ENCODE data around the gene PIEZO2.
"Not testable (repeated sequence)": the region's sequence is repeated elsewhere in the genome, so short reads cannot be mapped to it uniquely, and the experiment has no call there.

The PIEZO2 gene

GRCh38 chr18:11176481-11176881, 27.1 kb upstream of the PIEZO2 start:
- ChIA-PET CTCF (no interaction called here), POLR2A (no interaction called here)
- DNase-seq, result peak in 1 of 3 donors; percentile 3
- Histone ChIP-seq H3K4me3 (ENCODE audit: control insufficient read depth in 1 of 7, extremely low read depth in 1 of 7, insufficient read depth in 4 of 7, low read depth in 2 of 7, low read length in 6 of 7) (peak overlapping the region in 1 of 7 experiments; percentile 17), H3K9me3 (ENCODE audit: control extremely low read depth in 1 of 5, control insufficient read depth in 4 of 5, insufficient read depth in 2 of 5, low read depth in 1 of 5, low read length in 4 of 5) (no peaks in the 10 kb centered on the region), H3K4me1 (ENCODE audit: control extremely low read depth in 1 of 4, control insufficient read depth in 4 of 4, insufficient read depth in 4 of 4, low read length in 3 of 4) (peaks cover 5 to 22% (median 10%) of the 10 kb centered on the region in 4 experiments), H3K27ac (ENCODE audit: insufficient read depth in 1 of 2, low read depth in 1 of 2, low read length in 2 of 2, poor library complexity in 1 of 2, severe bottlenecking in 2 of 2) (no peak overlapping the region), H3K27me3 (replicated peaks in 2 of 5; ENCODE audit: control insufficient read depth in 4 of 5, insufficient read depth in 5 of 5, low read length in 4 of 5) (no peaks in the 10 kb centered on the region), H3K36me3 (ENCODE audit: control insufficient read depth in 4 of 4, insufficient read depth in 4 of 4, low read length in 3 of 4) (no peaks in the 10 kb centered on the region)
- 68% methylated on average over 3 of the region's 3 CpGs for WGBS (ENCODE audit: insufficient coverage)

DNA sequence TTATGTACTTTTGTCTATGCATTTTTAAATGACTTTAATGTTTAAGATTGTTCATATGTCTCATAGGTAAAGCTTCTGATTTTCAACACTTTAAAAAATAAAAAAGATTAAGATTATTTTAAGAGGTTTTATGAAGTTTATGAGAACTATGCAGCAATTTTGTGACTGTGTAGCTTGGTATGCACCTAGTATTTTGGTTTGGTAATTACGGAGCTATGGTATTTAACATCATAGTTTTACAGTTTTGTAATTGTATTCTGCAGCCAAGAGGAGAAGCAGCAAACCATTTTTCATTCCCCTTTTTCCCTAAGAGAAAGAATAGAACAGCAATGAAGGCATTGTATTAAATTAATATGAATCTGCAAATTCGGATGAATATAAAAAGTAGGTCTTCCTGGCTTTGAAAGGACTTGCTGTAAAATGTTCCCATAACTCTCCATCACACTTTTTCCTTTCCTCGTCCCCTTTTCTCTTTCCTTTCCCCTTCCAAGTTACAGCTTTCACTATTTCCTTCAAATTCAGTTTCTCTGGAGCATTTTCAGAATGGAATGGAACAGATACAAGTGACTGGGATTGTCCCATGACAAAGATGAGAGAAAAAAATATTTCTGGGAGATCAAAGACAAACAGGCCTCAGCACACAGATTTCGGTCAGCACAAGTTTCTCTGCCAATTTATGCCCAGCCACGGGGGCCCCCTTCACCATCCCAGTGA, 26.1 kb upstream of the PIEZO2 start:
- CTCF ChIA-PET, result no interaction called here
- H3K36me3 ChIP-seq (ENCODE audit: control insufficient read depth in 4 of 4, insufficient read depth in 4 of 4, low read length in 3 of 4), result no peaks in the 10 kb centered on the region
- no peak for DNase-seq
- no peaks in the 10 kb centered on the region for H3K27me3 ChIP-seq (replicated peaks in 2 of 5; ENCODE audit: control insufficient read depth in 4 of 5, insufficient read depth in 5 of 5, low read length in 4 of 5)
- POLR2A ChIA-PET, result no interaction called here
- H3K4me1 ChIP-seq (ENCODE audit: control extremely low read depth in 1 of 4, control insufficient read depth in 4 of 4, insufficient read depth in 4 of 4, low read length in 3 of 4), result peaks cover 5 to 22% (median 10%) of the 10 kb centered on the region in 4 experiments
- H3K4me3 ChIP-seq (ENCODE audit: control insufficient read depth in 1 of 7, extremely low read depth in 1 of 7, insufficient read depth in 4 of 7, low read depth in 2 of 7, low read length in 6 of 7), result no peak overlapping the region
- H3K9me3 ChIP-seq (ENCODE audit: control extremely low read depth in 1 of 5, control insufficient read depth in 4 of 5, insufficient read depth in 2 of 5, low read depth in 1 of 5, low read length in 4 of 5), result no peaks in the 10 kb centered on the region
- 92% methylated on average over 3 of the region's 5 CpGs for WGBS (ENCODE audit: insufficient coverage)
- H3K27ac ChIP-seq (ENCODE audit: insufficient read depth in 1 of 2, low read depth in 1 of 2, low read length in 2 of 2, poor library complexity in 1 of 2, severe bottlenecking in 2 of 2), result no peak overlapping the region

DNA sequence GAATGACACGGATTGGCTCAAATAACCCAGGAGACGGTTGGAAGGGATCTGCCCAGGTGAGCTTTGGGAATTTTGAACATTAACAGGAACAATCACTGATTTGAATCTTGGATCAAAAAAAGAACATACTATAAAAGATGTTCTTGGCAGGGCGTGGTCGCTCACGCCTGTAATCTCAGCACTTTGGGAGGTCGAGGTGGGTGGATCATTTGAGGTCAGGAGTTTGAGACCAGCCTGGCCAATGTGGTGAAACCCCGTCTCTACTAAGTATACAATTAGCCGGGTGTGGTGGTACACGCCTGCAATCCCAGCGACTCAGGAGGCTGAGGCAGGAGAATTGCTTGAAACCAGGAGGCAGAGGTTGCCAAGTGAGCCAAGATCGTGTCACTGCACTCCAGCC, 24.8 kb upstream of the PIEZO2 start:
- H3K27ac ChIP-seq (ENCODE audit: insufficient read depth in 1 of 2, low read depth in 1 of 2, low read length in 2 of 2, poor library complexity in 1 of 2, severe bottlenecking in 2 of 2); H3K36me3 ChIP-seq (ENCODE audit: control insufficient read depth in 4 of 4, insufficient read depth in 4 of 4, low read length in 3 of 4); CTCF ChIA-PET; H3K9me3 ChIP-seq (ENCODE audit: control extremely low read depth in 1 of 5, control insufficient read depth in 4 of 5, insufficient read depth in 2 of 5, low read depth in 1 of 5, low read length in 4 of 5); POLR2A ChIA-PET; DNase-seq; H3K4me3 ChIP-seq (ENCODE audit: control insufficient read depth in 1 of 7, extremely low read depth in 1 of 7, insufficient read depth in 4 of 7, low read depth in 2 of 7, low read length in 6 of 7); H3K27me3 ChIP-seq (replicated peaks in 2 of 5; ENCODE audit: control insufficient read depth in 4 of 5, insufficient read depth in 5 of 5, low read length in 4 of 5): not testable (repeated sequence)
- peaks cover 5 to 19% (median 8%) of the 10 kb centered on the region in 4 experiments for H3K4me1 ChIP-seq (ENCODE audit: control extremely low read depth in 1 of 4, control insufficient read depth in 4 of 4, insufficient read depth in 4 of 4, low read length in 3 of 4)
- 95% methylated on average over 6 of the region's 11 CpGs for WGBS (ENCODE audit: insufficient coverage)

DNA sequence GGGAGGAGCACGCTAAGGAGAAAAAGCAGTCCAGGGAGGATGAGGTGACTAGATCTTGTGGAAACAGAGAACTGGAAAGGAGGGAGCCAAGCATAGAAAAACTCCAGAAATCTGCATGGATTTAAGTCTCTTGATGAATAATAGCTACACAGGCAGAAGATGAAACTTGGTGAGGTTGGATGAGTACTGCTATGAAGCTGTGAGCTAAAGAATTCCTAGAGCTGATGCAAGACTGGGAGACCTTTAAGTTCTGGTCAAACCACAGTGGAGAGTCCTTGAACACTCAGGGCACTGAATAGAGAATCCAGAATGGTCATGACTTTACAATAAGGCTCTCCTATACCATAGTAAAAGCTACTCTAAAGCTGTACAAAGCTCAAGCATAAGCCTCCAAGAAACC, 18.4 kb upstream of the PIEZO2 start:
- Histone ChIP-seq H3K36me3 (ENCODE audit: control insufficient read depth in 4 of 4, insufficient read depth in 4 of 4, low read length in 3 of 4) (no peaks in the 10 kb centered on the region), H3K4me3 (ENCODE audit: control insufficient read depth in 1 of 7, extremely low read depth in 1 of 7, insufficient read depth in 4 of 7, low read depth in 2 of 7, low read length in 6 of 7) (no peak overlapping the region), H3K27ac (ENCODE audit: insufficient read depth in 1 of 2, low read depth in 1 of 2, low read length in 2 of 2, poor library complexity in 1 of 2, severe bottlenecking in 2 of 2) (no peak overlapping the region), H3K4me1 (ENCODE audit: control extremely low read depth in 1 of 4, control insufficient read depth in 4 of 4, insufficient read depth in 4 of 4, low read length in 3 of 4) (peaks cover 0 to 4% (median 0%) of the 10 kb centered on the region in 4 experiments), H3K27me3 (replicated peaks in 2 of 5; ENCODE audit: control insufficient read depth in 4 of 5, insufficient read depth in 5 of 5, low read length in 4 of 5) (no peaks in the 10 kb centered on the region), H3K9me3 (ENCODE audit: control extremely low read depth in 1 of 5, control insufficient read depth in 4 of 5, insufficient read depth in 2 of 5, low read depth in 1 of 5, low read length in 4 of 5) (no peaks in the 10 kb centered on the region)
- CTCF ChIA-PET, result no interaction called here
- POLR2A ChIA-PET, result no interaction called here
- WGBS (ENCODE audit: insufficient coverage), result 100% methylated on average over 1 of the region's 1 CpG
- no peak for DNase-seq

- WGBS (ENCODE audit: insufficient coverage), result 100% methylated on average over 2 of the region's 7 CpGs
- ChIA-PET CTCF (interaction anchor here (1.0 to 1.5 kb wide), 2 partner anchors 12 to 311 kb away, joined by 3 read pairs; no protein-coding TSS in a partner anchor), POLR2A (no interaction called here)
- no peak overlapping the region for H3K27ac ChIP-seq (ENCODE audit: insufficient read depth in 1 of 2, low read depth in 1 of 2, low read length in 2 of 2, poor library complexity in 1 of 2, severe bottlenecking in 2 of 2)
- no peaks in the 10 kb centered on the region for H3K36me3 ChIP-seq (ENCODE audit: control insufficient read depth in 4 of 4, insufficient read depth in 4 of 4, low read length in 3 of 4)
- no peak for DNase-seq
- H3K4me3 ChIP-seq (ENCODE audit: control insufficient read depth in 1 of 7, extremely low read depth in 1 of 7, insufficient read depth in 4 of 7, low read depth in 2 of 7, low read length in 6 of 7), result no peak overlapping the region
- no peaks in the 10 kb centered on the region for H3K9me3 ChIP-seq (ENCODE audit: control extremely low read depth in 1 of 5, control insufficient read depth in 4 of 5, insufficient read depth in 2 of 5, low read depth in 1 of 5, low read length in 4 of 5)
- no peaks in the 10 kb centered on the region for H3K27me3 ChIP-seq (replicated peaks in 2 of 5; ENCODE audit: control insufficient read depth in 4 of 5, insufficient read depth in 5 of 5, low read length in 4 of 5)
- peaks cover 0 to 4% (median 0%) of the 10 kb centered on the region in 4 experiments for H3K4me1 ChIP-seq (ENCODE audit: control extremely low read depth in 1 of 4, control insufficient read depth in 4 of 4, insufficient read depth in 4 of 4, low read length in 3 of 4)
Measured at GRCh38 chr18:11165952-11166351, 16.6 kb upstream of the PIEZO2 start.

GRCh38 chr18:11165138-11165537, 15.8 kb upstream of the PIEZO2 start:
- no peaks in the 10 kb centered on the region for H3K9me3 ChIP-seq (ENCODE audit: control extremely low read depth in 1 of 5, control insufficient read depth in 4 of 5, insufficient read depth in 2 of 5, low read depth in 1 of 5, low read length in 4 of 5)
- no peak for DNase-seq
- CTCF ChIA-PET, result interaction anchor here (0.6 to 1.5 kb wide), 4 partner anchors 11 to 646 kb away, joined by 3 read pairs; no protein-coding TSS in a partner anchor
- no peak overlapping the region for H3K27ac ChIP-seq (ENCODE audit: insufficient read depth in 1 of 2, low read depth in 1 of 2, low read length in 2 of 2, poor library complexity in 1 of 2, severe bottlenecking in 2 of 2)
- peaks cover 0 to 4% (median 0%) of the 10 kb centered on the region in 4 experiments for H3K4me1 ChIP-seq (ENCODE audit: control extremely low read depth in 1 of 4, control insufficient read depth in 4 of 4, insufficient read depth in 4 of 4, low read length in 3 of 4)
- H3K27me3 ChIP-seq (replicated peaks in 2 of 5; ENCODE audit: control insufficient read depth in 4 of 5, insufficient read depth in 5 of 5, low read length in 4 of 5), result no peaks in the 10 kb centered on the region
- POLR2A ChIA-PET, result no interaction called here
- H3K36me3 ChIP-seq (ENCODE audit: control insufficient read depth in 4 of 4, insufficient read depth in 4 of 4, low read length in 3 of 4), result no peaks in the 10 kb centered on the region
- no peak overlapping the region for H3K4me3 ChIP-seq (ENCODE audit: control insufficient read depth in 1 of 7, extremely low read depth in 1 of 7, insufficient read depth in 4 of 7, low read depth in 2 of 7, low read length in 6 of 7)
- 100% methylated on average over 3 of the region's 3 CpGs for WGBS (ENCODE audit: insufficient coverage)

- Histone ChIP-seq H3K4me3 (ENCODE audit: control insufficient read depth in 1 of 7, extremely low read depth in 1 of 7, insufficient read depth in 4 of 7, low read depth in 2 of 7, low read length in 6 of 7) (peak overlapping the region in 2 of 7 experiments; percentile 28 to 60), H3K36me3 (ENCODE audit: control insufficient read depth in 4 of 4, insufficient read depth in 4 of 4, low read length in 3 of 4) (no peaks in the 10 kb centered on the region), H3K27ac (ENCODE audit: insufficient read depth in 1 of 2, low read depth in 1 of 2, low read length in 2 of 2, poor library complexity in 1 of 2, severe bottlenecking in 2 of 2) (no peak overlapping the region), H3K27me3 (replicated peaks in 2 of 5; ENCODE audit: control insufficient read depth in 4 of 5, insufficient read depth in 5 of 5, low read length in 4 of 5) (no peaks in the 10 kb centered on the region), H3K4me1 (ENCODE audit: control extremely low read depth in 1 of 4, control insufficient read depth in 4 of 4, insufficient read depth in 4 of 4, low read length in 3 of 4) (peaks cover 0 to 4% (median 0%) of the 10 kb centered on the region in 4 experiments), H3K9me3 (ENCODE audit: control extremely low read depth in 1 of 5, control insufficient read depth in 4 of 5, insufficient read depth in 2 of 5, low read depth in 1 of 5, low read length in 4 of 5) (no peaks in the 10 kb centered on the region)
- ChIA-PET CTCF (interaction anchor here (0.6 to 1.6 kb wide), 5 partner anchors 10 to 1090 kb away, joined by 3 to 8 read pairs (median 3); no protein-coding TSS in a partner anchor), POLR2A (interaction anchor here (1.1 kb wide), 1 partner anchor 13 kb away, joined by 4 read pairs; no protein-coding TSS in a partner anchor)
- WGBS (ENCODE audit: insufficient coverage), result 9% methylated on average over 13 of the region's 18 CpGs
- peak; percentile 42 to 61 (median 59) for DNase-seq
Measured at GRCh38 chr18:11163665-11164064, 14.3 kb upstream of the PIEZO2 start.
